ENCODE results near the gene KRT2.
"Not testable (repeated sequence)": the region's sequence is repeated elsewhere in the genome, so short reads cannot be mapped to it uniquely, and the experiment has no call there.

Gene KRT2

GRCh38 chr12:52677126-52677525, 25.1 kb upstream of the KRT2 start:
- 91 to 92% methylated on average over 5 of the region's 5 CpGs for WGBS, 2 experiments
- H3K27me3 ChIP-seq (ENCODE audit: control insufficient read depth, insufficient read depth, low read length, poor library complexity, severe bottlenecking) = no peaks in the 10 kb centered on the region
- no peaks in the 10 kb centered on the region for H3K36me3 ChIP-seq (ENCODE audit: control insufficient read depth, insufficient read depth, low read length)

GRCh38 chr12:52676163-52676562, 24.2 kb upstream of the KRT2 start:
- Histone ChIP-seq H3K4me1 (ENCODE audit: control insufficient read depth, insufficient read depth, low read length) (no peaks in the 10 kb centered on the region), H3K4me3 (ENCODE audit: insufficient read depth, low read depth, low read length) (no peak overlapping the region), H3K36me3 (ENCODE audit: control insufficient read depth, insufficient read depth, low read length) (no peaks in the 10 kb centered on the region), H3K27ac (ENCODE audit: insufficient read depth, low read depth, low read length, poor library complexity, severe bottlenecking) (no peak overlapping the region), H3K27me3 (ENCODE audit: control insufficient read depth, insufficient read depth, low read length, poor library complexity, severe bottlenecking) (no peaks in the 10 kb centered on the region), H3K9me3 (ENCODE audit: control insufficient read depth, low read length) (no peaks in the 10 kb centered on the region)
- WGBS, 2 experiments = 84 to 85% methylated on average over 7 of the region's 7 CpGs

More at GRCh38 chr12:52677126-52677525, 25.1 kb upstream of the KRT2 start:
- Histone ChIP-seq H3K9me3 (ENCODE audit: control insufficient read depth, low read length) (no peaks in the 10 kb centered on the region), H3K4me1 (ENCODE audit: control insufficient read depth, insufficient read depth, low read length) (no peaks in the 10 kb centered on the region), H3K4me3 (ENCODE audit: insufficient read depth, low read depth, low read length) (no peak overlapping the region), H3K27ac (ENCODE audit: insufficient read depth, low read depth, low read length, poor library complexity, severe bottlenecking) (no peak overlapping the region)

GRCh38 chr12:52675301-52675701, 23.3 kb upstream of the KRT2 start:
- Histone ChIP-seq H3K36me3 (ENCODE audit: control insufficient read depth, insufficient read depth, low read length) (no peaks in the 10 kb centered on the region), H3K27ac (ENCODE audit: insufficient read depth, low read depth, low read length, poor library complexity, severe bottlenecking) (no peak overlapping the region), H3K27me3 (ENCODE audit: control insufficient read depth, insufficient read depth, low read length, poor library complexity, severe bottlenecking) (no peaks in the 10 kb centered on the region), H3K4me1 (ENCODE audit: control insufficient read depth, insufficient read depth, low read length) (no peaks in the 10 kb centered on the region), H3K4me3 (ENCODE audit: insufficient read depth, low read depth, low read length) (no peak overlapping the region), H3K9me3 (ENCODE audit: control insufficient read depth, low read length) (no peaks in the 10 kb centered on the region)
- 90 to 92% methylated on average over 28 of the region's 28 CpGs for WGBS, 2 experiments

GRCh38 chr12:52674433-52674775, 22.4 kb upstream of the KRT2 start:
- H3K4me3 ChIP-seq (ENCODE audit: insufficient read depth, low read depth, low read length) = no peak overlapping the region
- 82 to 91% methylated on average over 4 of the region's 4 CpGs for WGBS, 2 experiments
- H3K9me3 ChIP-seq (ENCODE audit: control insufficient read depth, low read length) = no peaks in the 10 kb centered on the region
- no peaks in the 10 kb centered on the region for H3K36me3 ChIP-seq (ENCODE audit: control insufficient read depth, insufficient read depth, low read length)
- no peaks in the 10 kb centered on the region for H3K4me1 ChIP-seq (ENCODE audit: control insufficient read depth, insufficient read depth, low read length)
- H3K27ac ChIP-seq (ENCODE audit: insufficient read depth, low read depth, low read length, poor library complexity, severe bottlenecking) = no peak overlapping the region
- no peaks in the 10 kb centered on the region for H3K27me3 ChIP-seq (ENCODE audit: control insufficient read depth, insufficient read depth, low read length, poor library complexity, severe bottlenecking)

GRCh38 chr12:52673713-52674432, 21.9 kb upstream of the KRT2 start:
- no peak overlapping the region for H3K27ac ChIP-seq (ENCODE audit: insufficient read depth, low read depth, low read length, poor library complexity, severe bottlenecking)
- no peak overlapping the region for H3K4me3 ChIP-seq (ENCODE audit: insufficient read depth, low read depth, low read length)
- WGBS, 2 experiments = 76 to 79% methylated on average over 3 of the region's 3 CpGs
- H3K9me3 ChIP-seq (ENCODE audit: control insufficient read depth, low read length) = no peaks in the 10 kb centered on the region
- H3K27me3 ChIP-seq (ENCODE audit: control insufficient read depth, insufficient read depth, low read length, poor library complexity, severe bottlenecking) = no peaks in the 10 kb centered on the region
- H3K4me1 ChIP-seq (ENCODE audit: control insufficient read depth, insufficient read depth, low read length) = no peaks in the 10 kb centered on the region
- H3K36me3 ChIP-seq (ENCODE audit: control insufficient read depth, insufficient read depth, low read length) = no peaks in the 10 kb centered on the region

GRCh38 chr12:52673217-52673616, 21.2 kb upstream of the KRT2 start:
- no peaks in the 10 kb centered on the region for H3K36me3 ChIP-seq (ENCODE audit: control insufficient read depth, insufficient read depth, low read length)
- no peaks in the 10 kb centered on the region for H3K9me3 ChIP-seq (ENCODE audit: control insufficient read depth, low read length)
- no peaks in the 10 kb centered on the region for H3K4me1 ChIP-seq (ENCODE audit: control insufficient read depth, insufficient read depth, low read length)
- H3K4me3 ChIP-seq (ENCODE audit: insufficient read depth, low read depth, low read length) = no peak overlapping the region
- H3K27ac ChIP-seq (ENCODE audit: insufficient read depth, low read depth, low read length, poor library complexity, severe bottlenecking) = peak overlapping the region; percentile 12
- 84% methylated on average over 5 of the region's 5 CpGs for WGBS, 2 experiments
- no peaks in the 10 kb centered on the region for H3K27me3 ChIP-seq (ENCODE audit: control insufficient read depth, insufficient read depth, low read length, poor library complexity, severe bottlenecking)

- Histone ChIP-seq H3K27me3 (ENCODE audit: control insufficient read depth, insufficient read depth, low read length, poor library complexity, severe bottlenecking) (no peaks in the 10 kb centered on the region), H3K9me3 (ENCODE audit: control insufficient read depth, low read length) (no peaks in the 10 kb centered on the region), H3K4me1 (ENCODE audit: control insufficient read depth, insufficient read depth, low read length) (no peaks in the 10 kb centered on the region), H3K27ac (ENCODE audit: insufficient read depth, low read depth, low read length, poor library complexity, severe bottlenecking) (no peak overlapping the region), H3K4me3 (ENCODE audit: insufficient read depth, low read depth, low read length) (no peak overlapping the region), H3K36me3 (ENCODE audit: control insufficient read depth, insufficient read depth, low read length) (no peaks in the 10 kb centered on the region)
- 77 to 86% methylated on average over 2 of the region's 2 CpGs for WGBS, 2 experiments
Observed at GRCh38 chr12:52672321-52672933, 20.4 kb upstream of the KRT2 start.

- H3K36me3 ChIP-seq (ENCODE audit: control insufficient read depth, insufficient read depth, low read length) = no peaks in the 10 kb centered on the region
- WGBS, 2 experiments = 92 to 96% methylated on average over 3 of the region's 3 CpGs
- H3K27me3 ChIP-seq (ENCODE audit: control insufficient read depth, insufficient read depth, low read length, poor library complexity, severe bottlenecking) = no peaks in the 10 kb centered on the region
- H3K27ac ChIP-seq (ENCODE audit: insufficient read depth, low read depth, low read length, poor library complexity, severe bottlenecking) = no peak overlapping the region
- no peaks in the 10 kb centered on the region for H3K4me1 ChIP-seq (ENCODE audit: control insufficient read depth, insufficient read depth, low read length)
- H3K9me3 ChIP-seq (ENCODE audit: control insufficient read depth, low read length) = no peaks in the 10 kb centered on the region
- H3K4me3 ChIP-seq (ENCODE audit: insufficient read depth, low read depth, low read length) = no peak overlapping the region
Observed at GRCh38 chr12:52670961-52671360, 18.9 kb upstream of the KRT2 start.

- 87 to 91% methylated on average over 3 to 4 of the region's 4 CpGs for WGBS, 2 experiments
- Histone ChIP-seq H3K36me3 (ENCODE audit: control insufficient read depth, insufficient read depth, low read length) (no peaks in the 10 kb centered on the region), H3K27me3 (ENCODE audit: control insufficient read depth, insufficient read depth, low read length, poor library complexity, severe bottlenecking) (no peaks in the 10 kb centered on the region), H3K4me3 (ENCODE audit: insufficient read depth, low read depth, low read length) (no peak overlapping the region), H3K9me3 (ENCODE audit: control insufficient read depth, low read length) (no peaks in the 10 kb centered on the region), H3K4me1 (ENCODE audit: control insufficient read depth, insufficient read depth, low read length) (no peaks in the 10 kb centered on the region), H3K27ac (ENCODE audit: insufficient read depth, low read depth, low read length, poor library complexity, severe bottlenecking) (no peak overlapping the region)
Observed at GRCh38 chr12:52670506-52670905, 18.5 kb upstream of the KRT2 start.

GRCh38 chr12:52669941-52670340, 17.9 kb upstream of the KRT2 start:
- not testable (repeated sequence) for H3K36me3 ChIP-seq (ENCODE audit: control insufficient read depth, insufficient read depth, low read length); H3K27ac ChIP-seq (ENCODE audit: insufficient read depth, low read depth, low read length, poor library complexity, severe bottlenecking); H3K4me3 ChIP-seq (ENCODE audit: insufficient read depth, low read depth, low read length); H3K9me3 ChIP-seq (ENCODE audit: control insufficient read depth, low read length); H3K4me1 ChIP-seq (ENCODE audit: control insufficient read depth, insufficient read depth, low read length); H3K27me3 ChIP-seq (ENCODE audit: control insufficient read depth, insufficient read depth, low read length, poor library complexity, severe bottlenecking)
- WGBS, 2 experiments = 89 to 90% methylated on average over 3 of the region's 3 CpGs
